Stimulated activated CD4-positive, alpha-beta T cell treated with anti-CD3 and anti-CD28 coated beads, TNF-alpha, amount 100 ng/mL, for 48 hours (primary cell): ENCODE results near the gene NDUFB4.

Source experiments
- DNase-seq, 3 donors: peaks; one replicate each; pipeline ENCODE4 v3.0.0-alpha.2; 2020; ENCODE audit warnings: low read depth in 3 of 3

The NDUFB4 gene

DNA sequence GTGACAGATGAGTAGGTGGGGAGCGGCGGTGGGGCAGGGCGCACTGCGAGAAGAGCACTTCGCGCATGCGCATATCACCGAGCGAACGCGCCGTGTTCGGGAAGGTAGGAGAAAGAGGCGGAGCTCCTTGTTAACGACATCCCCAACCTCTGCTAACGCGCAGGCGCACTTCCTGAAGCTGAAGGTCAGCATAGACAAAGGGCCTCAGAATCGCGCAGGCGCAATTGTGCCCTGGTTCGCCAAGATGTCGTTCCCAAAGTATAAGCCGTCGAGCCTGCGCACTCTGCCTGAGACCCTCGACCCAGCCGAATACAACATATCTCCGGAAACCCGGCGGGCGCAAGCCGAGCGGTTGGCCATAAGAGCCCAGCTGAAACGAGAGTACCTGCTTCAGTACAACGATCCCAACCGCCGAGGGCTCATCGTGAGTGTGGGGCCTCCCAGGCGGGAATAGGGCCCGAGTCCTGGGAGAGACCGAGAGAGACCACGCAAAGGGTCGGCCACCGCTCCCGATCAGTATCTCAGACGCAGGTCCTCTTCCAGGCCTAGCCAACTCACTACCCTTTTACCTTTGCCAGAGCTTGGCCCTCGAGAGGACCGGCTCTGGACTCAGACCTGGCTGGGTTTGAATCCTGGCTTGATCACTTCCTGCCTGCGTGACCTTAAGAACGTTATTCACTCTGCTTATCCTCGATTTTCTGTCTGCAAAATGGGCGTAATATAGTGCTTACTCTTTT, at the start of gene NDUFB4:
Gene NDUFB4 (plus strand): TSS at position 221 of the 737 bp plus-strand sequence. CDS start 24 bp downstream, at position 245.
- peak; percentile 90 to 93 (median 91) for DNase-seq

DNA sequence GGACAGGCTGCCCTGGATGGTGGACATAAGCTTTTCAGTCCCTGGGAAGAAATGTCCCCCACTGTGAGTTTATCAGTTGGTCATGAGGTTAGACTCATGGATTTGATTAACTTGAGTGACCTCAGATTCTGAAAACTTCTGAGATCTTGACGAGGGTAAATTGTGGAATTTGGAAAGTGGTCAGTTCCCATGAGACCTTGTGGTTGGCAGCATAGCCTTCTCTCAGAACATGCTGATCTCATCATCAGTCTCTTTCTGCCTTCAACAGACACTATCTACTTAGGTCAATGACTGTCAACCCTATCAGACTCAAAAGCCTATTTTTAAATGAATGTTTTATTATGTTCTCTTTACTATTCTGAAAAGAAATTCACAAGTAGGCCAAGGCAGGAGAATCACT, 45.6 kb upstream of the NDUFB4 start:
- no peak for DNase-seq

DNA sequence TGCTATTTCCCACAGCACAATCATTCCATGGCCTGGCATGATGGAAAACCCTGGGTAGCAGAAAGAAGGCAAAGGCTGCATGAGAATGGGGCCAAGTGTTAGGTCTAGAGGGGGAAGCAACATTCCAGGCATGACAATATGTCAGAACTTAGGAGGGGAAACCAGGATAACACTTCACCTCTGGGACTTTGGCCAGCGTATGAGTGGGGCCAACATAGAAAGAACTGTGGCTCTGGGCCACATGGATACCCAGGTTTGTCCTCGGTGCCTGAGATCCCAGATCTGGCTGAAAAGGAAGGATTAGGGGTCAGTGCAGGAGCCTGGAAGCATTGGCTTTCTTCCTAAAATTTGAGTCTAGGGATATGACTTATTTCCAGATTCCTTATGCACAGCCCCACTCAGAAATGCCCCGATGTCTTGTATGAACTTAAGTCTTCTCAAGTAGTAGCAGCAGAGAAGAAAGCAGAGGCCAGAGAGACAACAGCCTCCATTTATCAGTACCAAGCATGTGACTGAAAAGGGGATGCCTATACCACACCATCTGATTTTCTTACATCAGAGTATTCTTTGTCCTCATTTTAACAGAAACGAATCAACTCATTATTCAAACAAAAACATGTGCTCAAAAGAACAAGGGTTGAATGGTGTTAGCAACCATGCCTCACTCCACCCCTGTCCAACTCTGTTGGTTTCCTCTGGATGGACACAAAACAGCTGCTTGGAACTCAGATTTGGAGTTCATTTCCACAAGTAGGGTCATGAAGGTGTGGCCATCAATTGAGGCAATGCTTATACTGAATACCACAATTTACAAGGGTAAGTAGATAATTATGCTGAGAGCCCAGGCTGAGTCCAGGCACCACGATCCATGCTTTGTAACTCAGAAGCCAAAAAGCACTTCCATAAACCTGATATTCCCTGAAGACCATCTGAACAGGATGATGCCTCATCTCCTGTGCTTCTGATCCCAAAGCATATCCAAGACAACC, 43.7 kb upstream of the NDUFB4 start:
- DNase-seq = no peak

DNA sequence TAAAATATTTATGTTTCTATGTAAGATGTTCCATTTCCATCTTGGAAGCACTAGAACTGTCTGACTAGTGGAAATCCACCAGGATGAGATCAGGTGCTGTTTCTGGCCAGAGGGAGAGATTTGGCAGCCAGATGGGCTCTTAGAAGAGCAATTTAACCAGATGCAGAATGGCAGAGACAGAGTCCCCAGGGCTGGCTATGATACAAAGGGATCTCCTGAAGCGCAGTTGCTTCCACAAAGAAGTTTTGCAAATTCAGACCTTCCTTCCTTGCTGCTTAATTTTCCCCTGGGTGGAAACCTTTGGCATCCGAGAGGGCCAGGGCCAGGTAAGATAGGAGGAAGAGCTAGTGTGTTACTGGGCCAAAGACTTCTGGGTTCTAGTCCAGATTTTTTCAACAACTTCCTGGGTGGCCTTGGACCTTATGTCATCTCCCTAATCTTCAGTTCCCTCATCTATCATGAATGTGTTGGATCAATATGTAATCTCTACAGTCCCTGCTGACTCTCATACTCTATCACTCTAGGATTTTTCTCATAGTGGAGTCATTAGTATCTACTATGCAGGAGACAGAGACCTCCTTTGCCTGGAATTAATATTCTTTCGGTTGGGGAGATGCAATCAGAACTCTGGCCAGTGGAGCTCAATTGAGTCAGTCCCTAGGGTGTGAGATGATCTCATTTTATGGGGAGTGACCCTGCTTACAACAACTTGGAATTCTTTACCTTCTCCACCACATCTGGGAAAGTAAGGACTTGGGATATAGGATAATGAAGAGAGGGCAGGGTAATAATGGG, 41.1 kb upstream of the NDUFB4 start:
- DNase-seq = no peak

DNA sequence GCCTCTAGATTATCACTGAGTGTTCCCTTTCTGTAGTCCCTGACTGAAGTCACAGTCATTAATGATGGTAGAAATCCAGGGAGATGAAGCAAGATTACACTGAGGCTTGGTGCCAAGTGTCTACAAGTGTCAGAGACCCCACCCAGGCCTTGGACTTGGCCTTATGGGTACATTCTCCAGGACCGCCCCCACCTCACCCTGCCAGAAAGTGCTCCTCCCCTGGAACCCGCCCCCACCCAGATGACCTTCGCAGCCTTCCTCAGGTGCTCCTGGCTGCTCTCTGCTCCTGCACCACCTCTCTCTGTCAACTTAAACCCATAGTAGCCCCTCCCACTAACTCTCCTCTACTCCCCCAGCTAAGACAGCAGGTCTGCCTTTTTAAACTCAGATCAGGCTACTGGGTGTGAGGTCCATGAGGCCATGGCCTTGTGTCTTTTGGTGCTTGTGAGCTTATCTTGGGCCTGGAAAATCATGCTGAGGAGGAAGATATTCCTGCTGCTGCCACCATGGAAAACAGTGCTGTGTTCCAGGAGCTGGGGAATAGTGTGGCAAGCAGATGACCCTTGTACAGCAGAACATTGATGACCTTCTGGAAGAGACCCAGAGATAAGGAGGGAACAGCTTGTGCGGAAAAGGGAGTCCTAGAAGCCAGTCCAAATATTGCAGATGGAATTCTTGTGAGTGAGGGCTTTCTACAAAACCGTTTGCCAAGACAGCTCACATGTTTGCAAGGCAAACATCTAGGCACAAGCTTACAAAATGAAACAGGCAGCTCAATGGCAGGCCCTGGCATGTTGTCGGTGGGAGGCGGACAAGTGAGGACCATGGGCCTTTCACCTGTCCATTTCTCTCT, 40.3 kb upstream of the NDUFB4 start:
- DNase-seq = no peak

DNA sequence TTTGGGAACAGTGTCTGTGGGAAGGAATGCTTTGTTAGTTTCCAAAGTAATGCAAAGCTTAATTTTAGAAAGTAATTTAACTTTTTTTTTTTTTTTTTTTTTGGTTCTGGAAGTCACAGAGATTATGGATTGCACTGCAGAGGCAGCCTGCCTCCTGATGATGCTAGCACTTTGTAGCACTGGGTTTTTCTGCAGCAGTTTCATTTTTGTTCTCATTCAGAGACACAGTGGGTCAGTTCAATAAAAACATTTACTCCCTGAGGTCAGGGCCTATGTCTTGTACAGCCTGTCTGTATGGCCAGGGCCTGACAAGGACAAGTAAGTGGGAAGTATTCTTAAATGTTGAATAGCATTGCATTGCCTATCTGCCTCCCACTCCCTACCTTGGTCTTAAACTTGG, 39.0 kb upstream of the NDUFB4 start:
- DNase-seq = no peak

DNA sequence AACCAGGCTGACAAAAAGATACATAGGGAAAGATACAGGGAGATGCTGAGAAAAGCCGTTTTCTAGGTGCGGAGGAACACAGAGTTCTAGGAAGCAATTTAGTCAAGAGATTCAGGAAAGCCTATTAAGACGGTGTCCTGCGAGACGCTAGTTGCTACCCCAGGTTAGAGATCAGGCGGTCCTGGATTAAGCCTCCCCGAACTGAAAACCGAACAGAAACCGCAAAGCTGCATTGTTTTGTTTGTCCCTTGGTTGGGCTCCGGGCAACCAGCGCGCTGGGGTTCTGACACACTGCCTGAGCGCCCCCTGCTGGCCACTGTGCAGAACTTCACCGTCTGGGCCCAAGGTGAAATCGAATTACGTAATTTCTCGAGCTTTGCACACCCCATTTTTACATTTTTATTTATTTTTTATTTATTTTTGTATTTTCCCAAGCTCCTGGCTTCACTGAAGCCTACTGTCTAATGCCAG, 37.3 kb upstream of the NDUFB4 start:
- DNase-seq = peak; percentile 61 to 78 (median 74)

DNA sequence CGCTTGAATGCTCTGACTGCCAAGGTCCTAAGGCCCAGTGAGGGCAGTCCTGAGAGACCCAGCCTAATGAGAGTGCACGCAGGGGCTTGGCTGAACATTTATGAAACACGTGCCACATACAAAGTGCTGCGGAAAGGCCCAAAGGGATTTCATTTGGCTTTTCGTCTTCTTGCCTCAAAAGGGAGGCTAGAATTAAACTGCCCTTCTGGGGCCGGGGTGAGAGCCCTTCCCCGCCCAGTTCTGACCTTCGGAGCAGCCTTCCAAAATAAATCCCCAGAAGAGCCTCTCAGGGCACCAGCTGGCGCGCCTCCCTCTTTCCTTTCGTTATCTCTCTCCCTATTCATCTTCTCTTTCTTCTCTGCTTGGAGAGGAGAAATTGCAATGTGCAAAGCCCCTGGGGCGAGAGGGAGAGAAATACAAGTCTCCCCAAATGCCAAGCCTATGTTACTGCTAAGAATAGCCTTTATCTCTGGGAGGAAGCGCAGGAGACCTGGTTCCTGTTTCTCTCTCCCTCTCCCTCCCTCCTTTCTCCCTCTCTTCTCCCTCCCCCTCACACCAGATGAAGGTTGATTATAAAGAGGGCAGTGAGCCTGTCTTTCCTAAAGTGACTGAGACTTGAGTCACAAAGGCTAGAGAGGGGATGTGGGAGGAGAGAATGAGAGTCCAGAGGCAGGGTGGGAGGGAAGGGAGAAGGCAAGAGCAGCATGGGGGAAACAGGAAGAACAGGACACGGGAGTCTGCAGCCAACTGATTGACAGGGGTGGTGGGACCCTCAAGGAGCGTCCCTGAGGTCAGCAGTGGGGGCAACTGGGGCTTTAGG, 36.7 kb upstream of the NDUFB4 start:
- no peak for DNase-seq

DNA sequence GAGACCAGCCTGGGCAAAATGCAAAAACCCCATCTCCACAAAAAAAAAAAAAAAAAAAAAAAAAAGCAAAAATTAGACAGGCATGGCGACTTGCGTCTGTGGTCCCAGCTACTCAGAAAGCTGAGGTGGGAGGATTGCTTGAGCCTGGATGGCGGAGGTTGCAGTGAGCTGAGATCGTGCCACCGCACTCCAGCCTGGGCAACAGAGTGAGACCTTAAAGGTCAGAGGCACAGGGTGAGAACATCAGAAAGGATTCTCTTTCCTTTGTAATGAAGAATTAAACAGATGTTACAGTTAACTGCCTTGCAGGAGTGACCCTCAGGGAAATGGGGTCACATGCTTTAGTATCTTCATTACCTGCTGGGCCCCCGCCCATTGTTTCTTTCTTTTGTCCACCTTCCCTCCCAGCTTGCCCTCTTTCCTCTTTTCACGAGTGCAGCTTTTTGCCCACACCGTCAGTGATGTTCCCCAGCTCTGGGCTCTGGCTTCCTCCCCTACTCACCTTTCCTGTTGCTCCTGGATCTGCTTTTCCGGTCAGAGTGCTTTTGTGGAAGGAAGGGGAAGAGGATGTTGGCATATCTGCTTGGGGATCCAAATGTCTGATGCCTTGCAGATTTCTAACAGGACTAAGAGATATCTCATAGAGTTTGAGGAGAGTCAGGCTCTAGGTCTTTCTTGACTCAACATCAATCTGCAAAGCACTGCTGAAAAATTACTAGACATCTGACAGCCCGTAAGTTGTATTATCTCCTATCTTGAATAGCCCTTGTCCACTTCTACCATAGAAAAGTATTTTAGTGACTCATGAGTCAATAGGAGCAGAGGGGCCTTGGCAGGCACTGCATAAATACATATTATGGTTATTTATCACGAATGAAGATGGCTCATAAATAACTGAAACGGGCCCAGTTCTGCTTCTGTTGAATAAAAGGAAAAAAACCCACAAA, 35.6 kb upstream of the NDUFB4 start:
- no peak for DNase-seq

DNA sequence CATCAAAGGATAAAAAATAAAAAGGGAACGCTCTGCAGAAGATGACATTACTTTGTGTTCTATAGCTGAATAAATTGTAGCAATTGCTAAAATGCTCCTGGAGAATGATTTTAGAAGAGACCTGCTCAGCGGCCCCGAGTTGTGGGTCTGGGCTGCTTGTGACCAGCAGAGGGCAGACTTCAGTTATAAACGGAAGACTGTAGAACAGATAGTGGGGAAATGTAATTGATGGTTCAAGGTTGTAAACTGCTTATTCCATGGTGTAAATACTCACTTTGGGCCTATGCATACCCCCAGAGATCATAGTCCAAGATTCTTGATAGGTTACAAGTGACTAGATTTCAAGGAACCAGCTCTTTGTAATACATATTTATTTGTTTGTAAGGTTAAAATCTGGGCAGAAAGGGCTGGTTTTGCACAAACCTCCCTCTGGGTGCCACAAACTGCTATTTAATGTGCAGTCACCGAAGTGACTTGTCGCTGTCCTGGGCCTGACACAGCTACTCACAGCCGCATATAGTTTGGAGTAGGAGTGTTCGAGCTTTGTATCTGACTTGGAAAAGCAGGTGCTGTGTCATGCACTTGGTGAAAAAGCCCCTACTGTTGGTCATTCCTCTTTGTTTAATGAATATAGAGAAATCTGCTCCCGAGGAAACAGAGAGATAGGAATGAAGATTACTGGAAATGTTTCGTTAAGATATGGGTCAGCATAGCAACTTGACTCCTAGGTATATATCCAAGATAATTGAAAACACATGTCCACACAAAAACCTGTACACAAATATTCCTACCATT, 34.7 kb upstream of the NDUFB4 start:
- DNase-seq = peak; percentile 31 to 53 (median 41)

DNA sequence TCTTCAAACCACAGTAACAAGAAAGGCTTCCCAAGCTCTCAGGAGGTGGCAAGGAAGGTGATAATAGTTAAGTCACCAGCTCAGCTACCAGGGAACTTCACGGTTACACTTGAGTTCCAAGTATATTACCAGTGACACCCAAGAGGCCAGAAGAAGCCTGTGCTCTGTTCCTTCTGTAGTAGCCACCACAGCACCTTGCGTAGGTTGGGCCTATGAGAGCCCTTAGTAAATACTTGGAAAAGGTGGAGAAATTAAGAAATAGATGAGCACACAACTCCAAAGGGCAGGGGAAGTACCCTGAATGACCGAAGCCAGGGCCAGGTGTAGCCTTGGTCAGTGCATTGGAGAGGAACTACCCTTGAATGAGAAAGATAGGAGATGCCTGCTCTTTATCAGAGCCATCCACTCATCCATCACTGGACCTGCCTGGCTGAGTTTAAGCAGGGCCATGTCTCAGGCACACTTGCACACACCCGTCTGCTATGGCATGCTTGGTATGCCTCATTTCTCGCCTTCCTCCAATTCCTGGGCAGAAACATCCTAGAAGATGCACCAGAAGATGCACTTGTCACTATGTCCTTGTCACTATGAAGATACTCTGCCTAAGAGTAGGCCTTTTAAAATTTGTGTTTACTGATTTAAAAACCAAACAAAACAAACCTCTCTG, 32.6 kb upstream of the NDUFB4 start:
- DNase-seq = no peak

DNA sequence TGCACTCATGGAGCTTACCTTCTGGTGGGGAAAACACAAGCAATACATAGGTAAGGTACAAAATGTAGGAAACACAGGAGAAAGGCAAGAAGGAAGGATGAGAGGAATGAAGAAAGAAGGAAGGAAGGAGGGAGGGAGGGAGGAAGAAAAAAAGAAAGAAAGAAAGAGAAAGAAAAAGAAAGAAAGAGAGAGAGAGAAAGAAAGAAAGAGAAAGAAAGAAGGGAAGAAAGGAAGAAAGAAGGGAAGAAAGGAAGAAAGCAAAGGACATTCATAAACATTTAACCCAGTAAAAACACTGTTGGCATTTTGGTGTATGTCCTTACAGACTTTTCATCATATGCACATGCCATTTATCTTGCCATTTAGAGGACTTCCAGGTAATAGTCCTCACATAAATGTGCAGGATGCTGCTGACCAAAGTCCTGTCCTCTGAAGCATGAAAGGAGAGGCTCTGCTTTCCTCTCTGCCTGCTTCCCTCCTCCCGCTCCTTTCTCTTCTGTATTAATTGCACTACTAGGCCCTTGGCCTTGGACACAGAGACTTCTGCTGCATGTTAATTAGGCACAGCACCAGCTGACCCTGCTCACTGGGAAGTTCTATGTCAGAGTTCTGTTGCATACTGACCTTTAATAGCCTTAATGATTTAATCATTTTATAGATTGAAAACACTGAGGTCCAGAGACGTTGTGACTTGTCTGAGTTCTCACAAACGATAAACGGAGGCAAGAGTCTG, 29.7 kb upstream of the NDUFB4 start:
- no peak for DNase-seq

DNA sequence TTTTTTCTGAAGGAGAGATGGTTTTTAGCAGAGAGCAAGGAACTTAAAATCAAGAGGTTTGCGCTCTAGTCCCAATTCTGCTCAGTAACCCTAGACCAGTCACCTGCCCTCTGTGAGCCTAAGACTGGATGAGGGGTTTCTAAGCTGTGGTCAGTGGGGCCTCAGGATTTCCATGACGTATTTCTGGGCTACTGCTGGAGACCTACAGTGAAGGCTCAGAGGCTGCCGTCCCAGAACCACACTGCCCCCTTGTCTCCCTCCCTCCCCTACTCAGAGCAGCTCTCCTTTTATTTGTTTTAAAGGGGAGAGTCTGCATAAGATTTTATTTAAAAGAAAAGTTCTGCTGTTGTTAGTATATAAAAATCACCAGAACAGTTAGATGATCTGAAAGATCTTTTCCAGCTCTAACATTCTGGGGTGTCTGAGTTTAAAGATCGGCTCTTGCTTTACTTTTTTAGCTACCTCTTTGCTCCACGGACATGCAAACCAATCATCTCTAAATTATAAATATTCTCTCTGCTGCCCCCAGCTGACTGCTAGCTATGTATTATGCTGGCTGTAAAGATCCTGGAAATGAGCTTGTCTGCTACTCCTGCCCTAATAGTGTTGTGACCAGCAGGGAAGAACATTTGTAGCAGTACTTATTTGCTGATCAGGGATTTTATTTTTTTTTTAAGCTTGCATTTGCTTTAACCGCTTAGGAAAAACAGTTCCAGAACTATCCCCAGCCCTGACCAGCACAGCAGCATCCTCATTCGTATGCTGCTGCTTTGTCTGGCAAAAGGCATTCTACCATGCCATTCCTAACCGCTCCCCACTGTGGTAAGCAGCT, 28.6 kb upstream of the NDUFB4 start:
- DNase-seq = no peak

DNA sequence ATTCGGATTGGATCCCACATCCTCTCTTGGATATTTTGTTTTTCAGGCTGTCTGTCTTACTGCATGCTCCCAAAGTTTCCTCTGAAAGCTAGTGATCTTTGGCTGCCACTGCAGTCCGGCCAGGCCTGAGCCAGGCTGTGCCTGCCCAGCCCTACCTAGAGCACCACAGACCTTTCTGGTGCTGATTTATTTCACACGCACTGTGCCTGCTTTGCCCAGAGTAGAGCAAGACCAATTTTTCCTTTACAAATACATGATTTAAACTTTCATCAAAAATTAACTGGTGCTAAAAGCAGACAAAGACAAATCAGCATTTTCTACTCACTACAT, 28.0 kb upstream of the NDUFB4 start:
- DNase-seq = no peak

DNA sequence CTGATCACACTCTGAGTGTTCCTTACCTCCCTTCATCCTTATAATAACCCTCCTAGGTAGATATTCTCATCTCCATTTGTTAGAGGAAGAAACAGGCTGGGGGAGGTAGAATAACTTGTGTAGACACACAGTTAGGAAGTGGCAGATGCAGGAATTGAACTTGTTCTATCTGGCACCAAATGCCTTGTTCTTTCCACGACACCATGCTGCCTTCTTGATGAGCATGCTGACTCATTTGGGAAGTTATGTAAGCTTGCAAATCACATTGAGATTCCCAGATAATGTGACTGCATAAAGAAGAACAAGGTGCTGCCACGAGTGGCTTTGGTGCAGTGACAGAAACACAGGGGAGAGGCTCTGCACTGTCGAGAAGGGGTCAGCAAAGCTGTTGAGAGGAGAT, 27.5 kb upstream of the NDUFB4 start:
- no peak for DNase-seq
